ENCODE results near the gene CFAP100. TPM values are rescaled to one million over a fixed set of nuclear protein-coding genes. Genes with fewer than 3 reads are reported as not detected.
A peak's percentile ranks its signal among the peaks of the same experiment; 100 is the strongest.

Gene CFAP100
- total RNA-seq, 5 donors from 2014 or later (not counting 1 experiment from before 2014, with no cell fraction given) = not detected

DNA sequence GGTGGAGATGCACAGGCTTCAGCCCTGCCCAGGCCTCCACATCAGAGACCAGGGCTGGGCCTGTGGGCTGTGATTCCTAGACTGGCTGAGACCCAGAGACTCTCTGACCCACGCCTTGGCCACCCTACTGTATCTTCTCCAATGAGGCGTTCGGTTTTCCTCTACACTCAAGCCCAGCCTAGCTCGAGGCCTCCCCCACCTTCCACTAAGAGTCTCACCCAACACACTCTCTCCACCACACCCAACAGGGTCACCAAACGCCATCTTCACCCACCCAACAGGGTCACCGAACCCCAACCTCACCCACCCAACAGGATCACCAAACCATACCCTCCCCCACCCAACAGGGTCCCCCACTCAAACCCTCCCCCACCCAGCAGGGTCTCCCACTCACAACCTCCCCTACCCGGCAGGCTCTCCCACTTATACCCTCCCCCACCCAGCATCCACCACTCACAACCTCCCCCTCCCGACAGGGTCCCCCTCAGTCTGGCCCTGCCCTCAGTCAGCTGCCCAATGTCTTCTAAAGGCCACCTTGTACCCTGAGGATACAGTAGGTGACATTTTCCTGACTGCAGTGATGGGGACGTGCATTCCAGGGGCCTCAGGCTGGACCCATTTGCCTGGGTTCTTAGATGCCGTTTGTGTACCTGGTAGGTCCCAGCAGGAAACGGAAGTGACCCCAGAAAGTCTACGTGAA is 20.4 kb downstream of the CFAP100 start:
- 82% methylated on average over 11 of the region's 12 CpGs for WGBS (ENCODE audit: insufficient coverage)

DNA sequence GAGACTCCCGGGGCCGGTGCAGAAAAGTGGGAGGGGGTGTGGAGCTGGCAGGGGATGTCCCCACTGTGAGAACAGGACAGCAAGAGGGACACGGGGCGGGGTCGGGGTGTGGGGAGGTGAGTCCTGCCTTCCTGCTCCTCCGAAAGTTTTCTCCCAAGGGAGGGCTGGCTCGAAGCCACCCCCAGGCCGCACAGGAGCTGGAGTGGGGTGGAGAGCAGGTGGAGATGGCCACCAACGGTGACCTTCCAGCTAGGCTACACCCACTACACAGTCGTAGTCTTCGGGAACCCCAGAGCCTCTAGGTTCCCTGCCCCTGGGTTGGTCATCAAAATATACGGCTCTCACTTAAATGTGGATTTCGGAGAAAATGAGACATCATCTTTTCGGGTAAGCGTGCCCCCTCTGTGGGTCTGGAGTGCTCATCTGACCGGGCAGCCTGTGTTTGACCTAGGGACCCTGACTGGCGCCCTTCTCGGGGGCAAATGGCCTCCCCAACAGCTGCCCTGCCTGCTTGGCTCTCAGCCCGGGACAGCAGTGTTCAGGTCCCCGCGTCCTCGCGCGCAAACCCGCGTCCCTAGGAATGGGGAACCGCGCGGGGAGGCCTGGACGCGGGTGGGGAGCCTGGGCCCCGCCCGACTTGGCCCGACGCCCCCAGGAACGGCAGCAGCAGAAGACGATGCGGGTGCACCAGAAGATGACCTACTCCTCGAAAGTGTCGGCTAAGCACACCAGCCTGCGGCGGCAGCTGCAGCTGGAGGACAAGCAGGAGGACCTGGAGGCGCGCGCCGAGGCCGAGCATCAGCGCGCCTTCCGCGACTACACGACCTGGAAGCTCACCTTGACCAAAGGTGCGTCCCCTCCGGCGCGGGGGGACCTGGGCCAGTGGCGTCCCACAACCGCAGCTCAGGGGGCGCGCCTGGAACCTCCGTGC is 21.2 kb downstream of the CFAP100 start:
- peaks cover 0 to 53% of the 10 kb centered on the region in 2 experiments for H3K27me3 ChIP-seq (replicated peaks in 1 of 2; ENCODE audit: control insufficient read depth in 2 of 2, extremely low read depth in 1 of 2, insufficient read depth in 2 of 2, low read length in 1 of 2)
- peaks cover 32 to 41% of the 10 kb centered on the region in 2 donors for H3K27me3 Mint-ChIP-seq
- no peak overlapping the region for H3K27ac ChIP-seq (ENCODE audit: low read length)
- 49% methylated on average over 56 of the region's 61 CpGs for WGBS (ENCODE audit: insufficient coverage)
- H3K4me3 Mint-ChIP-seq = no peak overlapping the region
- CTCF ChIA-PET = no interaction called here
- no peaks in the 10 kb centered on the region for H3K9me3 ChIP-seq
- H3K36me3 ChIP-seq (ENCODE audit: control insufficient read depth in 2 of 2, extremely low read depth in 1 of 2, insufficient read depth in 1 of 2, low read length in 1 of 2) = no peaks in the 10 kb centered on the region
- H3K9me3 Mint-ChIP-seq = no peaks in the 10 kb centered on the region
- H3K27ac Mint-ChIP-seq = no peak overlapping the region
- DNase-seq (no peak), ATAC-seq (replicated peaks in 1 of 4) (no peak)
- H3K36me3 Mint-ChIP-seq = no peaks in the 10 kb centered on the region
- H3K4me3 ChIP-seq (ENCODE audit: control insufficient read depth in 1 of 2, extremely low read depth in 1 of 2, low read length in 1 of 2) = no peak overlapping the region
- H3K4me1 ChIP-seq (ENCODE audit: control insufficient read depth in 1 of 2, extremely low read depth in 1 of 2, insufficient read depth in 2 of 2, low read length in 2 of 2) = no peaks in the 10 kb centered on the region
- H3K4me1 Mint-ChIP-seq = no peaks in the 10 kb centered on the region
- POLR2A ChIA-PET = no interaction called here

More for the DNA sequence above, 20.4 kb downstream of the CFAP100 start:
- Histone ChIP-seq H3K9me3 (no peaks in the 10 kb centered on the region), H3K27ac (ENCODE audit: low read length) (no peak overlapping the region), H3K4me1 (ENCODE audit: control insufficient read depth in 1 of 2, extremely low read depth in 1 of 2, insufficient read depth in 2 of 2, low read length in 2 of 2) (no peaks in the 10 kb centered on the region), H3K4me3 (ENCODE audit: control insufficient read depth in 1 of 2, extremely low read depth in 1 of 2, low read length in 1 of 2) (no peak overlapping the region), H3K27me3 (replicated peaks in 1 of 2; ENCODE audit: control insufficient read depth in 2 of 2, extremely low read depth in 1 of 2, insufficient read depth in 2 of 2, low read length in 1 of 2) (peaks cover 0 to 53% of the 10 kb centered on the region in 2 experiments), H3K36me3 (ENCODE audit: control insufficient read depth in 2 of 2, extremely low read depth in 1 of 2, insufficient read depth in 1 of 2, low read length in 1 of 2) (no peaks in the 10 kb centered on the region)
- H3K27ac Mint-ChIP-seq = no peak overlapping the region
- no peaks in the 10 kb centered on the region for H3K9me3 Mint-ChIP-seq
- DNase-seq (no peak), ATAC-seq (replicated peaks in 1 of 4) (no peak)
- H3K4me1 Mint-ChIP-seq = no peaks in the 10 kb centered on the region
- H3K36me3 Mint-ChIP-seq = no peaks in the 10 kb centered on the region
- POLR2A ChIA-PET = no interaction called here
- peaks cover 38 to 49% of the 10 kb centered on the region in 2 donors for H3K27me3 Mint-ChIP-seq
- CTCF ChIA-PET = no interaction called here
- no peak overlapping the region for H3K4me3 Mint-ChIP-seq

DNA sequence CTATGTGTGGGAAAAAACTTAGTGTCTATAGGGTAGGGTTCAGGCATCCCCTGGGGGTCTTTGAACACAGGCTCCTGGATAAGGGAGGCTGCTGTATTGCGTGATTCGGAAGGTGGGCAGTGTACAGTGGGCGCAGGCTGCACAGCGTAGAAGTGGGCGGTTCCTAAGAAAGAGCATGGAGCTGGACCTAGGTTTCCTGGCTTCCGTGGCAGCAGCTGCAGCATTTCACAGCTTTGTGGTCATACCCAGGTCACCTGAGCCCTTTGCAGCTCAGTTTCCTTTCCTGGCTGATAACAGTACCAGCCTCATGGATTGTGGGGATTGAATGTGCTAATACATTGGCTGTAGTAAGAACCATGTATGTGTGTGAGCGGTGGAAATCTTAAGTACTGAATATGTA is 22.2 kb downstream of the CFAP100 start:
- CTCF ChIA-PET = no interaction called here

DNA sequence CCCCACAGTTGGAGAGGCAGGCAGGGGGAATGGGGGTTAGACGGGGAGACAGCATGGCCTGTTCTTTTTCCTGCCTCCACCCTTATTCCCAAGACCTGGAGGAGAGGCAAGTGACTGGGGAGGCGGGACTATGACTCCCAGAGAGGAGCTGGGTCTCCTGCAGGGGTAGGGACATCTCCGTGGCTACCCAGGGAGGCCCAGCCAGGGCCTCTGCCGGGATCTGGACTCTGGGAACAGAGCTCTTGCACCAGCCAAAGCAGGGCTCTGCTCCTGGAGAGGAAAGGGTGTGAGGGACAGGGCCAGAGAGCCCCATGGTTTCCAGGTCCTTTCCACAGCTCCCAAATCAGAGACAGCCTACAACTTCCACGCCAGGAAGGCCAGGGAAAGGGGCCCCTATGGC is 22.8 kb downstream of the CFAP100 start:
- DNase-seq (peak in 1 of 35 experiments; percentile 6), ATAC-seq (replicated peaks in 1 of 4) (no peak)
- no peaks in the 10 kb centered on the region for H3K36me3 ChIP-seq (ENCODE audit: control insufficient read depth in 2 of 2, extremely low read depth in 1 of 2, insufficient read depth in 1 of 2, low read length in 1 of 2)
- WGBS (ENCODE audit: insufficient coverage) = 39% methylated on average over 3 of the region's 5 CpGs
- H3K27me3 ChIP-seq (replicated peaks in 1 of 2; ENCODE audit: control insufficient read depth in 2 of 2, extremely low read depth in 1 of 2, insufficient read depth in 2 of 2, low read length in 1 of 2) = peaks cover 0 to 50% of the 10 kb centered on the region in 2 experiments
- ChIA-PET POLR2A (no interaction called here), CTCF (no interaction called here)
- peaks cover 16 to 25% of the 10 kb centered on the region in 2 donors for H3K27me3 Mint-ChIP-seq
- no peaks in the 10 kb centered on the region for H3K9me3 Mint-ChIP-seq
- no peak overlapping the region for H3K4me3 ChIP-seq (ENCODE audit: control insufficient read depth in 1 of 2, extremely low read depth in 1 of 2, low read length in 1 of 2)
- H3K27ac ChIP-seq (ENCODE audit: low read length) = no peak overlapping the region
- H3K27ac Mint-ChIP-seq = no peak overlapping the region
- H3K4me1 Mint-ChIP-seq = no peaks in the 10 kb centered on the region
- H3K36me3 Mint-ChIP-seq = no peaks in the 10 kb centered on the region
- no peak overlapping the region for H3K4me3 Mint-ChIP-seq
- H3K4me1 ChIP-seq (ENCODE audit: control insufficient read depth in 1 of 2, extremely low read depth in 1 of 2, insufficient read depth in 2 of 2, low read length in 2 of 2) = no peaks in the 10 kb centered on the region
- H3K9me3 ChIP-seq = no peaks in the 10 kb centered on the region

More for the DNA sequence above, 22.2 kb downstream of the CFAP100 start:
- Mint-ChIP-seq H3K4me1 (no peaks in the 10 kb centered on the region), H3K4me3 (no peak overlapping the region), H3K36me3 (no peaks in the 10 kb centered on the region), H3K9me3 (no peaks in the 10 kb centered on the region), H3K27ac (no peak overlapping the region), H3K27me3 (peaks cover 22 to 31% of the 10 kb centered on the region in 2 donors)
- ATAC-seq (replicated peaks in 1 of 4) = no peak
- WGBS (ENCODE audit: insufficient coverage) = 86% methylated on average over 6 of the region's 7 CpGs
- no peaks in the 10 kb centered on the region for H3K9me3 ChIP-seq
- no peaks in the 10 kb centered on the region for H3K4me1 ChIP-seq (ENCODE audit: control insufficient read depth in 1 of 2, extremely low read depth in 1 of 2, insufficient read depth in 2 of 2, low read length in 2 of 2)
- no peak overlapping the region for H3K27ac ChIP-seq (ENCODE audit: low read length)
- POLR2A ChIA-PET = no interaction called here
- peaks cover 0 to 53% of the 10 kb centered on the region in 2 experiments for H3K27me3 ChIP-seq (replicated peaks in 1 of 2; ENCODE audit: control insufficient read depth in 2 of 2, extremely low read depth in 1 of 2, insufficient read depth in 2 of 2, low read length in 1 of 2)
- DNase-seq = no peak
- H3K36me3 ChIP-seq (ENCODE audit: control insufficient read depth in 2 of 2, extremely low read depth in 1 of 2, insufficient read depth in 1 of 2, low read length in 1 of 2) = no peaks in the 10 kb centered on the region
- no peak overlapping the region for H3K4me3 ChIP-seq (ENCODE audit: control insufficient read depth in 1 of 2, extremely low read depth in 1 of 2, low read length in 1 of 2)

DNA sequence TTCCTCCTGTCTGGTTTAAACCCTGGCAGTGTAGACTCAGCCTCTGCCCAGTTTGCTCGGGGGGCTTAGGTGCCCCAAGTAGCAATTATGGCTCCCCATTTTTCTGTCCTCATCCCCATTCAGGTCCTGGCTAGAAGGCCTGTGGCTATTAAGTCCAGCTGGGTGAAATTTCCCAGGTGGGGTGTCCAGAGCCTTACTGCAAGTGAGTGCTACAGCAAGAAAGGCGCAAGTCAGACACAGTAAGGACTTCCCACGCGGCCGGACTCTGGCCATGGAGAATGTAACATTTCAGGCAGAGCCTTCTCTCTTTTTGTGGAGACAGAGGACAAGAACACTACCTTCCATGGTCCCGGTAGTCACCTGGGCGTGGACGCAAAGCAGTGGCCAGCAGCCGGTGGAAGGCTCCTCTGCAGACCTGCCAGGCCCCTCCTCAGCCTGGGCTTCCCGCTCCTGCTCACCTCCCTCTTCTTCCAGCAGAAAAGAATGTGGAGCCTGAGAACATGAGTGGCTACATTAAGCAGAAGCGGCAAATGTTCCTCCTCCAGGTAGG is 23.3 kb downstream of the CFAP100 start:
- ChIA-PET POLR2A (no interaction called here), CTCF (no interaction called here)
- H3K27me3 Mint-ChIP-seq = peaks cover 13 to 21% of the 10 kb centered on the region in 2 donors
- no peaks in the 10 kb centered on the region for H3K9me3 Mint-ChIP-seq
- H3K27ac ChIP-seq (ENCODE audit: low read length) = no peak overlapping the region
- H3K4me1 Mint-ChIP-seq = no peaks in the 10 kb centered on the region
- 91% methylated on average over 8 of the region's 11 CpGs for WGBS (ENCODE audit: insufficient coverage)
- H3K4me1 ChIP-seq (ENCODE audit: control insufficient read depth in 1 of 2, extremely low read depth in 1 of 2, insufficient read depth in 2 of 2, low read length in 2 of 2) = no peaks in the 10 kb centered on the region
- no peak overlapping the region for H3K4me3 ChIP-seq (ENCODE audit: control insufficient read depth in 1 of 2, extremely low read depth in 1 of 2, low read length in 1 of 2)
- H3K27ac Mint-ChIP-seq = no peak overlapping the region
- H3K36me3 Mint-ChIP-seq = no peaks in the 10 kb centered on the region
- DNase-seq = no peak
- no peak for ATAC-seq (replicated peaks in 1 of 4)
- H3K36me3 ChIP-seq (ENCODE audit: control insufficient read depth in 2 of 2, extremely low read depth in 1 of 2, insufficient read depth in 1 of 2, low read length in 1 of 2) = no peaks in the 10 kb centered on the region
- H3K9me3 ChIP-seq = no peaks in the 10 kb centered on the region
- no peak overlapping the region for H3K4me3 Mint-ChIP-seq
- H3K27me3 ChIP-seq (replicated peaks in 1 of 2; ENCODE audit: control insufficient read depth in 2 of 2, extremely low read depth in 1 of 2, insufficient read depth in 2 of 2, low read length in 1 of 2) = peaks cover 0 to 45% of the 10 kb centered on the region in 2 experiments

DNA sequence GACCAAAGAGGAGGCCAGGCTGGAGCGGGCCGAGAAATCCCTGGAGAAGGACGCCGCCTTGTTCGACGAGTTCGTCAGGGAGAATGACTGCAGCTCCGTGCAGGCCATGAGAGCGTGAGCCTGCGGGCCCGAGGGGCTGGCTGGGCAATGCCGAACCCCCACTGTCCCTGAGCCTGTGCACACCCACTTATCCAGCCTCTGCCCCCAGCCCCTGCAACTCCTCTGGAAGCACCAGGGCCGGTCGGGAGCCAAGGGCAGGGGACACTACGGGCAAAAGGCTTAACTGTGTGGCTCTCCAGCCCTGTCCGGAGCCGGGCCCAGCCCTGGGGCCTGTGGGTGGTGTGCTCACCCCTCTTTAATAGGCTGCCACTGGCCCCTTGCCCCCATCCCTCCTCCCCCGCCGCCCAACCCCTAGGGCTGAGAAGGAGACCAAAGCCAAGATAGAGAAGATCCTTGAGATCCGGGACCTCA is 24.0 kb downstream of the CFAP100 start:
- WGBS (ENCODE audit: insufficient coverage) = 89% methylated on average over 12 of the region's 20 CpGs
- CTCF ChIA-PET = no interaction called here

More for the DNA sequence above, 24.0 kb downstream of the CFAP100 start:
- Mint-ChIP-seq H3K9me3 (no peaks in the 10 kb centered on the region), H3K4me1 (no peaks in the 10 kb centered on the region), H3K4me3 (no peak overlapping the region), H3K27me3 (peaks cover 13 to 16% of the 10 kb centered on the region in 2 donors), H3K27ac (no peak overlapping the region), H3K36me3 (no peaks in the 10 kb centered on the region)
- peak in 1 of 35 experiments; percentile 2 for DNase-seq
- no peaks in the 10 kb centered on the region for H3K4me1 ChIP-seq (ENCODE audit: control insufficient read depth in 1 of 2, extremely low read depth in 1 of 2, insufficient read depth in 2 of 2, low read length in 2 of 2)
- POLR2A ChIA-PET = no interaction called here
- H3K27ac ChIP-seq (ENCODE audit: low read length) = no peak overlapping the region
- ATAC-seq (replicated peaks in 1 of 4) = no peak
- no peak overlapping the region for H3K4me3 ChIP-seq (ENCODE audit: control insufficient read depth in 1 of 2, extremely low read depth in 1 of 2, low read length in 1 of 2)
- peaks cover 0 to 38% of the 10 kb centered on the region in 2 experiments for H3K27me3 ChIP-seq (replicated peaks in 1 of 2; ENCODE audit: control insufficient read depth in 2 of 2, extremely low read depth in 1 of 2, insufficient read depth in 2 of 2, low read length in 1 of 2)
- H3K9me3 ChIP-seq = no peaks in the 10 kb centered on the region
- H3K36me3 ChIP-seq (ENCODE audit: control insufficient read depth in 2 of 2, extremely low read depth in 1 of 2, insufficient read depth in 1 of 2, low read length in 1 of 2) = no peaks in the 10 kb centered on the region
